Right lobe of liver (tissue), 6 donors: ENCODE measurements around the gene NFATC3. TPM values are rescaled to one million over a fixed set of nuclear protein-coding genes. Genes with fewer than 3 reads are reported as not detected.
A peak's percentile ranks its signal among the peaks of the same experiment; 100 is the strongest.

Source experiments
- ATAC-seq, 4 donors: fragments of 200-7000 bp; cut with Tn5 transposase; one replicate each; pipeline ENCODE4 v1.9.1; 2020; ENCODE audit warnings: mild to moderate bottlenecking in 4 of 4, moderate library complexity in 4 of 4
- DNase-seq, 3 donors: peaks; one replicate each; pipeline ENCODE4 v3.0.0-alpha.2; 2020
- H3K27ac ChIP-seq, 3 donors: fragments of 200-600 bp; one replicate each; pipeline ENCODE4 v1.8.0; 2022
- H3K27me3 ChIP-seq, 2 donors: fragments of 200-600 bp; one replicate each; pipeline ENCODE4 v1.8.0; 2022
- H3K36me3 ChIP-seq, 4 donors: fragments of 200-600 bp; sonication (generic) in 1 of 4; one replicate each; pipeline versions ENCODE4 v1.5.1 to v1.8.0; 2017 to 2022; ENCODE audit warnings: control low read depth in 1 of 4
- H3K4me1 ChIP-seq, 4 donors: fragments of 200-600 bp; sonication (generic) in 1 of 4; one replicate each; pipeline versions ENCODE4 v1.5.1 to v1.8.0; 2017 to 2022; ENCODE audit warnings: control low read depth in 1 of 4
- H3K4me3 ChIP-seq, 3 donors: fragments of 200-600 bp; one replicate each; pipeline ENCODE4 v1.8.0; 2022
- H3K9me3 ChIP-seq, 4 donors: fragments of 200-600 bp; sonication (generic) in 1 of 4; one replicate each; pipeline versions ENCODE4 v1.5.1 to v1.8.0; 2017 to 2022; ENCODE audit warnings: control low read depth in 1 of 4
- POLR2A ChIP-seq: fragments of 450-650 bp; IDR thresholded peaks from one replicate; pipeline ENCODE4 v1.6.1; 2017; ENCODE audit warnings: antibody characterized with exemption, mild to moderate bottlenecking
- WGBS: methylation state at CpG from one replicate; pipeline ENCODE4 v1.1.6; 2018; ENCODE audit warnings: low coverage, low lambda C conversion rate; ENCODE audit not compliant: insufficient coverage; ENCODE audit errors: missing lambda C conversion rate; 5-methylcytosine and 5-hydroxymethylcytosine counted together
- intact Hi-C, 2 donors: fragments of 100-400 bp; cut with DNase I; formaldehyde crosslinking; loops; one replicate each; pipeline versions ENCODE4 v1.11.2 to v1.14.1; 2022
- total RNA-seq, 6 experiments: library from RNA; depleted of rRNA in 2 of 6; stranded (reverse); fragments of >200 nt in 2 of 6; fragmentation: NEBNext Ultra II Directional in 3 of 6; extraction: Animal tissue kit (Norgen Biotek cat#: 25700) in 3 of 6; gene quantifications; one replicate each; pipeline versions ENCODE4 v1.1.0 to v1.2.4, GENCODE V29; 2016 to 2023
- TF ChIP-seq, protein P1 (sequence below), 4 donors: fragments of 200-600 bp in 3 of 4; fragments of 450-650 bp in 1 of 4; IDR thresholded peaks; one replicate each; pipeline versions ENCODE4 v1.5.1 to v1.8.0; 2016 to 2022; ENCODE audit warnings: antibody characterized with exemption in 4 of 4, mild to moderate bottlenecking in 2 of 4
- donor health status: DM: no; HTN: yes; CAD: no.
- donor health status: DM: no; HTN: no; CAD: no.
- donor health status: DM: no; HTN: no; CAD: no.
- donor health status: DM: no; HTN: yes; CAD: no.
- donor health status: DM: no; HTN: yes; CAD: no.

The NFATC3 gene
- total RNA-seq, 6 experiments from 2014 or later: 19.9 to 30.1 (median 25.1) TPM

DNA sequence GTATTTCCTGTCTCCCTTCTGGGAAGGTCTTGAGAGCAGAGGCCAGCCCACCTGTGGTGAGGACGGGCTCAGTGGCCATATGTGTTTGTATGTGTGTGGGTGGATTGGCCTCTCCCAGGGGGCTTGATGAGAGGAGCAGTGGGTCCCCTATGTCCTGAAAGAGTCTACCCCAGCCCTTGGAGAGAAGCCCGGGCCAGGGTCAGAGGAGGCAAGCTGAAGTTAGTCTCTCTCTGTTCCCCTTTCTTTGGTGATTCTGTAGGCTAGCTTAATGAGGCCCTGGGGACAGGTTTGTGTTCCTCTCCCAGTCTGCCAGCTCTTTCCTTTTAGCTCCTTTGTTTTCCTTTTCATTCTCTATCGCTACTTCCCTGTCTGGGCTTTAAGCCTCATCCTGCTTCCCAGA lies 23.8 kb upstream of the NFATC3 start:
- H3K9me3 ChIP-seq: no peaks in the 10 kb centered on the region
- no peak overlapping the region for H3K27ac ChIP-seq
- no peak for DNase-seq

DNA sequence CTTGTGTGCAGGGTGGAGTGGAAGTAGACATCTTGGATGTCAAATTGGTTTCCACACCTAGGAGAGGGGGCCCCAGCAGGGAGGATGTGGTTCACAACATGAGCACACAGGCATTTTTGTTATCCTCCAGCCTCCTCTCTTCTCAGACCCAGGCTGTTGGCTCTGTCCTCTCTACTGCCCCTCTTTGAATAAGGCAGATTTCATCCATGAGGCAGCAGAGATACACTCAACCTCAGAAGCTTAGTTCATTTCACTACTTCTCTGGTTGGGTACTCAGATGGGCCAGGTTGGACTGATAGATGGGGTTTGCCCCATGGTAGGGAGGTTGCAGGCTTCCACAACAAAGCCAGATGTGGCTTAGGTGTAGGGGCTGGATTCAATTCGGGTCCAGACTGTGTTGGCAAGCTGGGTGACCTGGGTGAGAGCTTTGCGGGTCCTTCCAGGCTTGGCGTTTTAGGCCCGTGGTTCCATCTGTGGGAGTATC lies 22.2 kb upstream of the NFATC3 start:
- Histone ChIP-seq H3K27ac (no peak overlapping the region), H3K4me1 (no peaks in the 10 kb centered on the region), H3K36me3 (peaks cover 0 to 4% (median 0%) of the 10 kb centered on the region in 4 donors), H3K4me3 (no peak overlapping the region), H3K9me3 (no peaks in the 10 kb centered on the region), H3K27me3 (no peaks in the 10 kb centered on the region)
- DNase-seq: no peak
- 87% methylated on average over 4 of the region's 4 CpGs for WGBS
- intact Hi-C loops: no loop called here
- TF ChIP-seq, protein P1, sequence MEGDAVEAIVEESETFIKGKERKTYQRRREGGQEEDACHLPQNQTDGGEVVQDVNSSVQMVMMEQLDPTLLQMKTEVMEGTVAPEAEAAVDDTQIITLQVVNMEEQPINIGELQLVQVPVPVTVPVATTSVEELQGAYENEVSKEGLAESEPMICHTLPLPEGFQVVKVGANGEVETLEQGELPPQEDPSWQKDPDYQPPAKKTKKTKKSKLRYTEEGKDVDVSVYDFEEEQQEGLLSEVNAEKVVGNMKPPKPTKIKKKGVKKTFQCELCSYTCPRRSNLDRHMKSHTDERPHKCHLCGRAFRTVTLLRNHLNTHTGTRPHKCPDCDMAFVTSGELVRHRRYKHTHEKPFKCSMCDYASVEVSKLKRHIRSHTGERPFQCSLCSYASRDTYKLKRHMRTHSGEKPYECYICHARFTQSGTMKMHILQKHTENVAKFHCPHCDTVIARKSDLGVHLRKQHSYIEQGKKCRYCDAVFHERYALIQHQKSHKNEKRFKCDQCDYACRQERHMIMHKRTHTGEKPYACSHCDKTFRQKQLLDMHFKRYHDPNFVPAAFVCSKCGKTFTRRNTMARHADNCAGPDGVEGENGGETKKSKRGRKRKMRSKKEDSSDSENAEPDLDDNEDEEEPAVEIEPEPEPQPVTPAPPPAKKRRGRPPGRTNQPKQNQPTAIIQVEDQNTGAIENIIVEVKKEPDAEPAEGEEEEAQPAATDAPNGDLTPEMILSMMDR (IDR thresholded peaks at IDR 0.05): no peak
- TF ChIP-seq POLR2A: no peak
- ATAC-seq: peak in 2 of 4 donors; percentile 13 to 16

More for the DNA sequence above, 23.8 kb upstream of the NFATC3 start:
- no peaks in the 10 kb centered on the region for H3K27me3 ChIP-seq
- H3K36me3 ChIP-seq: peaks cover 0 to 2% (median 0%) of the 10 kb centered on the region in 4 donors
- no peaks in the 10 kb centered on the region for H3K4me1 ChIP-seq
- WGBS: 100% methylated on average over 2 of the region's 3 CpGs
- intact Hi-C loops: no loop called here
- ATAC-seq: no peak
- H3K4me3 ChIP-seq: no peak overlapping the region
- TF ChIP-seq POLR2A: no peak

DNA sequence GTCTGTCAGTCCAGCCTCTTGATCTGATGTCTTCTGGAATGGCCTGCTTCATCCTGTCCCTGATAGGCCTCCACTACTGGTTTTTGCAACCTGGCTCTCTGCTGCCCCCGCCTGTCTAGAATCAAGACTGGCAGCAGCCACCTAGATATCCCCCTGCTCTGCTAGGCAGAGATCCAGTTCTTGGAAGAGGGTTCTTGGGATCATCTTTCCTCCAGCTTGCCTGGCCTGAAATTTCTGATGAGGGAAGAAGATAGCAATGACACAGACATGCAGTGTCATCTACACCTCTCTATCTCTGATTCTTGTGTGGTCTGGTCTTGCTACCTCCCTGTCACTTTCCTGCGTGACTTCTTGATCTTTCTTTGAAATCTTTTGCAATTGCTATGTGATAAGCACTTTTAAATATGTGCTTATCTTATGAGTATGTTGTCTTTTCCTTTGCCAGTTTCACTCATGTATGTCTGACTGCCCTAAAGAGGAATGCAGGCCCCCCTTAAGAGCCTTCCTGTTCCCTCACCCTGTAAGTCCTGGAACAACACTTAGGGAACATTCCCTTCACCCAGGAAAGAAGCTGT lies 20.3 kb upstream of the NFATC3 start:
- TF ChIP-seq POLR2A: no peak
- TF ChIP-seq, protein P1 (IDR thresholded peaks at IDR 0.05): peak; percentile 69 to 87 (median 86)
- peaks cover 0 to 8% (median under 1%) of the 10 kb centered on the region in 4 donors for H3K4me1 ChIP-seq
- DNase-seq (peak; percentile 74 to 77 (median 75)), ATAC-seq (peak; percentile 89 to 91 (median 90))
- no peaks in the 10 kb centered on the region for H3K9me3 ChIP-seq
- intact Hi-C loops: no loop called here
- no peaks in the 10 kb centered on the region for H3K27me3 ChIP-seq
- H3K4me3 ChIP-seq: no peak overlapping the region
- peak overlapping the region in 1 of 3 donors; percentile 4 for H3K27ac ChIP-seq
- H3K36me3 ChIP-seq: peaks cover 0 to 4% (median 0%) of the 10 kb centered on the region in 4 donors
- 36% methylated on average over 2 of the region's 2 CpGs for WGBS

DNA sequence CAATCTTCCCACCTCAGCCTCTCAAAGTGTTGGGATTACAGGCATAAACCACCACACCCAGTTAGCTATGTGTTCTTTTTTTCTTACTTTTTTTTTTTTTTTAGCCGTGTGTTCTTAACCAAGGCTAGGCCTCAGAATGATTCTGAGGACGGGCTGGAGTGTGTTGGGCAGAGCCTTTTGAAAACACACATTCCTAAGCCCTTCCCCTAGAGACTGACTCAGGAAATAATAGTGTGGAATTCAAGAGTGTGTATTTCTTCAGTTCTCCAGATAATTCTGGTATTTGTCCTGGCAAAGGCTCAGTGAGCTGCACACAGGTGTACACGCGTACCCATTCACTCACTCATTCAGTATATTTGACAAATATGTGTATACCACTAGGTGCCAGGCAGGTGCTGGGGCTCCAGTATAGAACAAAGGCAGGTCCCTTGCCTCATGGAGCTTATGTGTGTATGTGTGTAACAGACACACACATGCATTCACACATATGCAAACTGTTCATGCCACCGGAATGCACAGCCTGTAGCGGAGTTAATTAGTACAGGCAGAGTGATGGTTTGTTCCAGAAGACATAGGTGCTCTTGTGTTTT lies 19.4 kb upstream of the NFATC3 start:
- WGBS: 67% methylated on average over 5 of the region's 6 CpGs
- intact Hi-C loops: no loop called here
- no peaks in the 10 kb centered on the region for H3K27me3 ChIP-seq
- peaks cover 0 to 4% (median under 1%) of the 10 kb centered on the region in 4 donors for H3K36me3 ChIP-seq
- no peak overlapping the region for H3K4me3 ChIP-seq
- ATAC-seq (no peak), DNase-seq (peak in 1 of 3 donors; percentile 12)
- peaks cover 0 to 9% (median 3%) of the 10 kb centered on the region in 4 donors for H3K4me1 ChIP-seq
- no peak for TF ChIP-seq POLR2A
- TF ChIP-seq, protein P1 (IDR thresholded peaks at IDR 0.05): no peak
- no peak overlapping the region for H3K27ac ChIP-seq
- H3K9me3 ChIP-seq: no peaks in the 10 kb centered on the region

DNA sequence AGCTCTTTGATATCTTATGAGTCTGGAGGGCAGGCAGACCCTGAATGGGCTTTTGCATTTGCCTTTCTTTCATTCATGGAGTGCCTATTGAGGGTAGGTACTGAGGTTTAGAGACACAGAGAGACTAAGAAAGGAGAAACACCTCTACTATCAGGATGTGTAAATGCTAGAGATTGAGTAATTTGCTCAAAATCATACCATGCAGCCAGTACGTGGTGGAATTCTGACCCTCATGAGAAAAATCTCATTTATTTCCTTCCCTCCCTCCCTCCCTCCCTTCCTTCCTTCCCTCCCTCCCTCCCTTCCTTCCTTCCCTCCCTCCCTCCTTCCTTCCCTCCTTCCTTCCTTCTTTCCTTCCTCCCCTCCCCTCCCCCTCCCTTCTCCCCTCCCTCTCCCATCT lies 18.4 kb upstream of the NFATC3 start:
- no peak overlapping the region for H3K4me3 ChIP-seq
- DNase-seq: no peak
- H3K27me3 ChIP-seq: no peaks in the 10 kb centered on the region
- no peaks in the 10 kb centered on the region for H3K9me3 ChIP-seq
- peaks cover 0 to 4% (median 2%) of the 10 kb centered on the region in 4 donors for H3K36me3 ChIP-seq
- peaks cover 0 to 13% (median 6%) of the 10 kb centered on the region in 4 donors for H3K4me1 ChIP-seq
- no peak for ATAC-seq
- H3K27ac ChIP-seq: no peak overlapping the region
- 10% methylated on average over 1 of the region's 1 CpG for WGBS
- TF ChIP-seq POLR2A: no peak
- TF ChIP-seq, protein P1 (IDR thresholded peaks at IDR 0.05): no peak
- intact Hi-C loops: no loop called here
